PC-9 (cell line): ENCODE data around the gene SAPCD1.

Source experiments
- EZH2 ChIP-seq: fragments of 200-600 bp; sonication (generic); IDR thresholded peaks from 2 replicates; pipeline ENCODE4 v1.8.0; 2017; ENCODE audit warnings: antibody characterized with exemption, low read depth
- TF ChIP-seq, protein P1 (sequence below): fragments of 200-600 bp; sonication (generic); conservative IDR thresholded peaks from 2 replicates; pipeline ENCODE4 v1.6.1; 2017; ENCODE audit warnings: mixed run types, antibody characterized with exemption, mild to moderate bottlenecking, moderate library complexity

DNA sequence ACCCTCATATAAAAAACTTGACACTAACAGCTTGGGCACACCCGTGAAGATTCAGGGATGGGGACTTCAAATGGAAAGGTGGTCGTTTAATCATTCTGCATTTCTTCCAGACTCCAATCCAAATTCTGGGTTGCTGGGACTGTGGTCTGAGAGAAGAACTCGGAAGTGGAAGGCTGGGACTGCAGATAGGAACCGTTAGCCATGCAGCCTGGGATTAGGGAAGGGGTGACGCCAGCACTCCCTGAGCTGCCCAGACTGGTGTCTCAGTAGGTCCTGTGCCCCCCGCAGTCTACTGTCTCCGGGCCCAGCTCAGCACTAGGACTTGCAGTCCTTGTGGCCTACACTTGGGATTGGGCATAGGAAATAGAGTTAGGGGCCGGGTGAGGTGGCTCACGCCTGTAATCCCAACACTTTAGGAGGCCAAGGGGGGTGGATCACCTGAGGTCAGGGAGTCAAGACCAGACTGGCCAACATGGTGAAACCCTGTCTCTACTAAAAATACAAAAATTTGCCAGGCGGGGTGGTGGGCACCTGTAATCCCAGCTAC lies 25.6 kb upstream of the SAPCD1 start:
- no peak for TF ChIP-seq EZH2
- TF ChIP-seq, protein P1, sequence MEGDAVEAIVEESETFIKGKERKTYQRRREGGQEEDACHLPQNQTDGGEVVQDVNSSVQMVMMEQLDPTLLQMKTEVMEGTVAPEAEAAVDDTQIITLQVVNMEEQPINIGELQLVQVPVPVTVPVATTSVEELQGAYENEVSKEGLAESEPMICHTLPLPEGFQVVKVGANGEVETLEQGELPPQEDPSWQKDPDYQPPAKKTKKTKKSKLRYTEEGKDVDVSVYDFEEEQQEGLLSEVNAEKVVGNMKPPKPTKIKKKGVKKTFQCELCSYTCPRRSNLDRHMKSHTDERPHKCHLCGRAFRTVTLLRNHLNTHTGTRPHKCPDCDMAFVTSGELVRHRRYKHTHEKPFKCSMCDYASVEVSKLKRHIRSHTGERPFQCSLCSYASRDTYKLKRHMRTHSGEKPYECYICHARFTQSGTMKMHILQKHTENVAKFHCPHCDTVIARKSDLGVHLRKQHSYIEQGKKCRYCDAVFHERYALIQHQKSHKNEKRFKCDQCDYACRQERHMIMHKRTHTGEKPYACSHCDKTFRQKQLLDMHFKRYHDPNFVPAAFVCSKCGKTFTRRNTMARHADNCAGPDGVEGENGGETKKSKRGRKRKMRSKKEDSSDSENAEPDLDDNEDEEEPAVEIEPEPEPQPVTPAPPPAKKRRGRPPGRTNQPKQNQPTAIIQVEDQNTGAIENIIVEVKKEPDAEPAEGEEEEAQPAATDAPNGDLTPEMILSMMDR, result no peak
